CD4-positive, alpha-beta memory T cell (primary cell): ENCODE data around the gene MSH4. TPM values are rescaled to one million over a fixed set of nuclear protein-coding genes. Genes with fewer than 3 reads are reported as not detected.
"Not testable (repeated sequence)": the region's sequence is repeated elsewhere in the genome, so short reads cannot be mapped to it uniquely, and the experiment has no call there.

ENCODE experiments used
- CTCF ChIA-PET: fragments of 350-600 bp; sonication (Branson Sonifier 250); formaldehyde crosslinking; loops from one replicate; lab custom pipeline; 2021; ENCODE audit warnings: inconsistent platforms; ENCODE audit not compliant: partially characterized antibody; lab: Charles Lee
- POLR2A ChIA-PET: fragments of 350-600 bp; sonication (Branson Sonifier 250); formaldehyde crosslinking; loops from one replicate; lab custom pipeline; 2021; ENCODE audit not compliant: partially characterized antibody; lab: Charles Lee
- DNase-seq, 5 donors: peaks; one replicate each; pipeline versions ENCODE4 v3.0.0 to v3.0.0-alpha.2; 2020 to 2022; ENCODE audit warnings: mixed read lengths in 1 of 5
- H3K27ac ChIP-seq: one replicate; pipeline ENCODE4 v1.7.0; 2013; ENCODE audit warnings: low read depth, low read length
- H3K27me3 ChIP-seq: 2 replicates; pipeline ENCODE4 v1.7.0; 2013; ENCODE audit warnings: mild to moderate bottlenecking, low read length, moderate library complexity; ENCODE audit not compliant: insufficient read depth
- H3K36me3 ChIP-seq: 2 replicates; pipeline ENCODE4 v1.7.0; 2013; ENCODE audit warnings: mild to moderate bottlenecking, low read length, moderate library complexity; ENCODE audit not compliant: insufficient read depth
- H3K4me1 ChIP-seq: 2 replicates; pipeline ENCODE4 v1.7.0; 2013; ENCODE audit warnings: mild to moderate bottlenecking, low read length, moderate library complexity; ENCODE audit not compliant: insufficient read depth
- H3K4me3 ChIP-seq, 2 donors: one replicate each; pipeline ENCODE4 v1.7.0; 2013; ENCODE audit warnings: low read length in 2 of 2, mild to moderate bottlenecking in 1 of 2
- H3K9me3 ChIP-seq, 2 donors: one replicate each; pipeline ENCODE4 v1.7.0; 2013; ENCODE audit warnings: low read length in 2 of 2, control low read depth in 1 of 2; ENCODE audit not compliant: control insufficient read depth in 1 of 2
- H3K27ac Mint-ChIP-seq, 7 donors: one replicate each; pipeline ENCODE4 v1.8.0; 2020 to 2021; ENCODE audit warnings: mixed read lengths in 7 of 7, mild to moderate bottlenecking in 6 of 7, inconsistent platforms in 3 of 7, moderate library complexity in 3 of 7
- H3K27me3 Mint-ChIP-seq, 2 donors: one replicate each; pipeline ENCODE4 v1.8.0; 2020 to 2021; ENCODE audit warnings: mixed read lengths in 2 of 2
- H3K36me3 Mint-ChIP-seq, 2 donors: one replicate each; pipeline ENCODE4 v1.8.0; 2020 to 2021; ENCODE audit warnings: mixed read lengths in 2 of 2, inconsistent platforms in 1 of 2, mild to moderate bottlenecking in 1 of 2
- H3K4me1 Mint-ChIP-seq, 4 donors: one replicate each; pipeline ENCODE4 v1.8.0; 2020 to 2021; ENCODE audit warnings: mixed read lengths in 4 of 4, mild to moderate bottlenecking in 1 of 4
- H3K4me3 Mint-ChIP-seq, 8 donors: one replicate each; pipeline ENCODE4 v1.8.0; 2020 to 2021; ENCODE audit warnings: mixed read lengths in 8 of 8, mild to moderate bottlenecking in 7 of 8, moderate library complexity in 6 of 8, inconsistent platforms in 3 of 8
- H3K9me3 Mint-ChIP-seq, 8 donors: one replicate each; pipeline ENCODE4 v1.8.0; 2020 to 2021; ENCODE audit warnings: mixed read lengths in 8 of 8, mild to moderate bottlenecking in 5 of 8, inconsistent platforms in 3 of 8, moderate library complexity in 1 of 8
- intact Hi-C: fragments of 100-400 bp; cut with micrococcal nuclease; formaldehyde crosslinking; loops from one replicate; pipeline ENCODE4 v1.15.1; 2023
- polyA plus RNA-seq, 2 donors: library from polyadenylated mRNA; unstranded; fragments of 300-500 nt; fragmentation: Illumina TruSeq; gene quantifications; one replicate each; pipeline ENCODE4 v1.2.3, GENCODE V29; 2021
- total RNA-seq, 2 experiments: library from RNA; stranded (reverse); gene quantifications; one replicate each; pipeline ENCODE4 v1.2.3, GENCODE V29; 2021

Gene MSH4
- total and polyA plus RNA-seq, 4 experiments from 2014 or later: 0.80 to 0.87 TPM; not detected in 2

- Mint-ChIP-seq H3K27ac (no peak overlapping the region), H3K4me3 (no peak overlapping the region), H3K4me1 (no peaks in the 10 kb centered on the region), H3K27me3 (no peaks in the 10 kb centered on the region), H3K36me3 (no peaks in the 10 kb centered on the region), H3K9me3 (no peaks in the 10 kb centered on the region)
- CTCF ChIA-PET: no interaction called here
- POLR2A ChIA-PET: no interaction called here
- Histone ChIP-seq H3K4me1 (no peaks in the 10 kb centered on the region), H3K4me3 (no peak overlapping the region), H3K27ac (no peak overlapping the region), H3K27me3 (no peaks in the 10 kb centered on the region), H3K9me3 (no peaks in the 10 kb centered on the region), H3K36me3 (no peaks in the 10 kb centered on the region)
- no peak for DNase-seq
- intact Hi-C loops: no loop called here
Observed at GRCh38 chr1:75811211-75811981, 14.7 kb downstream of the MSH4 start.

- ChIA-PET CTCF (no interaction called here), POLR2A (no interaction called here)
- no peaks in the 10 kb centered on the region for H3K27me3 ChIP-seq
- no peaks in the 10 kb centered on the region for H3K4me1 ChIP-seq
- Mint-ChIP-seq H3K4me1 (no peaks in the 10 kb centered on the region), H3K27ac (no peak overlapping the region), H3K4me3 (no peak overlapping the region), H3K27me3 (no peaks in the 10 kb centered on the region), H3K36me3 (no peaks in the 10 kb centered on the region), H3K9me3 (no peaks in the 10 kb centered on the region)
- intact Hi-C loops: no loop called here
- H3K36me3 ChIP-seq: no peaks in the 10 kb centered on the region
- DNase-seq: no peak
- H3K9me3 ChIP-seq: no peaks in the 10 kb centered on the region
- no peak overlapping the region for H3K27ac ChIP-seq
- H3K4me3 ChIP-seq: no peak overlapping the region
Observed at GRCh38 chr1:75812065-75812464, 15.4 kb downstream of the MSH4 start.

GRCh38 chr1:75823596-75823995 is 26.9 kb downstream of the MSH4 start:
- H3K9me3 ChIP-seq, H3K4me3 Mint-ChIP-seq, intact Hi-C loops, H3K27ac ChIP-seq, H3K4me3 ChIP-seq, DNase-seq, H3K27me3 Mint-ChIP-seq, H3K4me1 ChIP-seq, CTCF ChIA-PET, H3K36me3 ChIP-seq, H3K27me3 ChIP-seq, H3K4me1 Mint-ChIP-seq, POLR2A ChIA-PET: not testable (repeated sequence)
- Mint-ChIP-seq H3K36me3 (peaks cover 16 to 28% of the 10 kb centered on the region in 2 donors), H3K9me3 (peaks cover 0 to 38% (median 19%) of the 10 kb centered on the region in 8 donors), H3K27ac (peak overlapping the region in 1 of 7 donors; percentile 73)

GRCh38 chr1:75836528-75837100 is 39.9 kb downstream of the MSH4 start:
- no peaks in the 10 kb centered on the region for H3K36me3 ChIP-seq
- H3K27me3 Mint-ChIP-seq: peaks cover 3 to 9% of the 10 kb centered on the region in 2 donors
- ChIA-PET CTCF (no interaction called here), POLR2A (no interaction called here)
- no peaks in the 10 kb centered on the region for H3K4me1 ChIP-seq
- intact Hi-C loops: no loop called here
- H3K9me3 Mint-ChIP-seq: peaks cover 9 to 54% (median 37%) of the 10 kb centered on the region in 8 donors
- DNase-seq: no peak
- no peak overlapping the region for H3K4me3 ChIP-seq
- peaks cover 0 to 1% of the 10 kb centered on the region in 2 donors for H3K36me3 Mint-ChIP-seq
- H3K27ac Mint-ChIP-seq: no peak overlapping the region
- no peak overlapping the region for H3K4me3 Mint-ChIP-seq
- H3K27ac ChIP-seq: no peak overlapping the region
- no peaks in the 10 kb centered on the region for H3K4me1 Mint-ChIP-seq
- no peaks in the 10 kb centered on the region for H3K9me3 ChIP-seq
- H3K27me3 ChIP-seq: no peaks in the 10 kb centered on the region

GRCh38 chr1:75838079-75838478 is 41.4 kb downstream of the MSH4 start:
- no peaks in the 10 kb centered on the region for H3K4me1 ChIP-seq
- no peaks in the 10 kb centered on the region for H3K36me3 Mint-ChIP-seq
- intact Hi-C loops: no loop called here
- H3K4me3 Mint-ChIP-seq: no peak overlapping the region
- H3K9me3 Mint-ChIP-seq: peaks cover 7 to 41% (median 26%) of the 10 kb centered on the region in 8 donors
- no peaks in the 10 kb centered on the region for H3K4me1 Mint-ChIP-seq
- H3K27me3 ChIP-seq: no peaks in the 10 kb centered on the region
- no peaks in the 10 kb centered on the region for H3K9me3 ChIP-seq
- no peak overlapping the region for H3K27ac Mint-ChIP-seq
- no peak overlapping the region for H3K4me3 ChIP-seq
- no peaks in the 10 kb centered on the region for H3K36me3 ChIP-seq
- peaks cover 3 to 9% of the 10 kb centered on the region in 2 donors for H3K27me3 Mint-ChIP-seq
- ChIA-PET CTCF (no interaction called here), POLR2A (no interaction called here)
- H3K27ac ChIP-seq: no peak overlapping the region
- no peak for DNase-seq

- Mint-ChIP-seq H3K4me3 (no peak overlapping the region), H3K27ac (no peak overlapping the region), H3K9me3 (peaks cover 2 to 16% (median 9%) of the 10 kb centered on the region in 8 donors), H3K4me1 (no peaks in the 10 kb centered on the region), H3K36me3 (no peaks in the 10 kb centered on the region), H3K27me3 (peaks cover 3 to 9% of the 10 kb centered on the region in 2 donors)
- H3K36me3 ChIP-seq: no peaks in the 10 kb centered on the region
- CTCF ChIA-PET: no interaction called here
- intact Hi-C loops: no loop called here
- H3K4me1 ChIP-seq: no peaks in the 10 kb centered on the region
- no peaks in the 10 kb centered on the region for H3K9me3 ChIP-seq
- no peaks in the 10 kb centered on the region for H3K27me3 ChIP-seq
- H3K4me3 ChIP-seq: no peak overlapping the region
- POLR2A ChIA-PET: no interaction called here
- DNase-seq: no peak
- H3K27ac ChIP-seq: no peak overlapping the region
Observed at GRCh38 chr1:75841421-75841820, 44.7 kb downstream of the MSH4 start.

- CTCF ChIA-PET: no interaction called here
- DNase-seq: no peak
- Mint-ChIP-seq H3K4me1 (no peaks in the 10 kb centered on the region), H3K36me3 (no peaks in the 10 kb centered on the region), H3K27ac (no peak overlapping the region), H3K9me3 (no peaks in the 10 kb centered on the region), H3K27me3 (no peaks in the 10 kb centered on the region), H3K4me3 (no peak overlapping the region)
- POLR2A ChIA-PET: no interaction called here
- intact Hi-C loops: no loop called here
- H3K4me3 ChIP-seq: no peak overlapping the region
- no peaks in the 10 kb centered on the region for H3K27me3 ChIP-seq
- no peaks in the 10 kb centered on the region for H3K9me3 ChIP-seq
- H3K27ac ChIP-seq: no peak overlapping the region
- no peaks in the 10 kb centered on the region for H3K36me3 ChIP-seq
- H3K4me1 ChIP-seq: no peaks in the 10 kb centered on the region
Observed at GRCh38 chr1:75845576-75845975, 48.9 kb downstream of the MSH4 start.
